ENCODE measurements around the gene TP53RK. TPM values are rescaled to one million over a fixed set of nuclear protein-coding genes. Genes with fewer than 3 reads are reported as not detected.

TP53RK gene
- total and polyA plus RNA-seq, 2 of the 13 experiments (the other 11 are each of a cell fraction or from before 2014, with no cell fraction given) = 12.9 to 25.5 TPM

DNA sequence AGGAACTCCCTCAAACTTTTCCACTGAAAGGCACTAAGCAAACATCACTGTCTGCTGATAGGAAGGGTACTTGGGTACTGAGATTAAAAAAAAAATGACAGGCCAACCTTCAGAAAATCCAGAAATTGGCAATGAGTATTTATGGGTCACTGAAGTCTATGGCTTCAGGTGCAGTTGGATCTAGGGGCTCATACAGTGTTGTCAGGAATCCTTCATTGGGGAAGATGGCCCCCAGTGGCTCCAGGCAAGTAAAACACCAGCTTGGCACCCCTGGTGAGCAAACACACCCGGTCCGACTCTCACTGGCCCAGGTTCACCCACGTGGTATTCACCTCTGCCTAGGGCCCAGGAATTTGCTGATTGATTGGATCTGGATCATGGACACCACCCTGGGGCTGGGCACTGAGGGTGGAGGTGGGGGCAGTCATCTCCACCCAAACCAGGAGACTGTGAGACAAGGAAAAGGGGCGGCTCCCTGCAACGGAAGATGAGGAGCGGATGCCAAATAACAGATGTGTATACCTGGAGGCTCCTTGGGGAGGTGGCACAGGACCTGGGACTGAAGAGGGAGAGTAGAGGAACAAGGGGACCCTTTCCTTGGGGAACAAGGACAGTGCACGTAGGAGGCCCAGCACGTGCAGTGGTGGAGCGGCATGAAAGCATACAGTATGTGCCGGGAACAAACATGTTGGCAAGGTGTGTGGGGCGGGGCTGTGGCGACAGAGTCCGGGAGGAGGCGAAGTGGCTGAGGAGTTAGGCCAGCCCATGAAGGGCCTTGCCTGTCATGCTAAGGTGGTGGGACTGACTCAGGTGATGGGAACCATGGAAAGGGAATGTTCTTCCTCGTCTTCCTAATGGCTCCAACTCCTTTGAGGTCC, 25.0 kb upstream of the TP53RK start:
- H3K27me3 ChIP-seq (ENCODE audit: control insufficient read depth in 1 of 2, insufficient read depth in 2 of 2, low read length in 2 of 2) = no peaks in the 10 kb centered on the region; a peak in 1 of 5 replicates
- peaks cover 8% of the 10 kb centered on the region for H3K79me2 ChIP-seq (ENCODE audit: insufficient read depth, low read length)
- no peak for FAIRE-seq
- ChIA-PET POLR2A (no interaction called here), CTCF (ENCODE audit: low intra/inter-chr PET ratio, low total read pairs) (no interaction called here)
- peaks cover 62% of the 10 kb centered on the region for H3K4me1 ChIP-seq (ENCODE audit: insufficient read depth, low read length)
- in situ Hi-C loops (cut with HindIII; ENCODE audit: extremely low pct_ligation_motif_present, low pct_unique_long_range_greater_than_20kb) = no loop called here
- no peak for ATAC-seq
- H3K4me3 ChIP-seq (replicated peaks in 1 of 3; ENCODE audit: insufficient read depth in 1 of 3, low read depth in 2 of 3, low read length in 3 of 3) = no peak overlapping the region
- no peak overlapping the region for H3K4me2 ChIP-seq (ENCODE audit: low read depth, low read length)
- BruUV-seq (replicated peaks) = no TSS peak
- H2AFZ ChIP-seq (ENCODE audit: low read length) = no peak overlapping the region
- intact Hi-C loops (cut with micrococcal nuclease; ENCODE audit: unreplicated experiment) = no loop called here
- no peak overlapping the region for H3K9ac ChIP-seq (ENCODE audit: insufficient read depth, low read depth, low read length)
- WGBS (ENCODE audit: low lambda C conversion rate) = 82% methylated on average over 15 of the region's 15 CpGs
- H3K9me3 ChIP-seq (ENCODE audit: low read length) = no peaks in the 10 kb centered on the region
- DNase-seq (ENCODE audit: low spot score) = no peak
- no peak overlapping the region for H3K27ac ChIP-seq (ENCODE audit: extremely low read length, insufficient read depth, low read length)
- H3K36me3 ChIP-seq (replicated peaks in 1 of 2; ENCODE audit: control insufficient read depth in 1 of 2, insufficient read depth in 2 of 2, low read length in 2 of 2) = no peaks in the 10 kb centered on the region; a peak in 1 of 5 replicates
- H4K20me1 ChIP-seq (ENCODE audit: insufficient read depth, low read length) = no peaks in the 10 kb centered on the region
- no peak for TF ChIP-seq MEF2D (CRISPR knock-in tag; IDR thresholded peaks at IDR 0.05)
- TF ChIP-seq HOXA3 (CRISPR knock-in tag; IDR thresholded peaks at IDR 0.05) = no peak
- TF ChIP-seq HOXA7 (CRISPR knock-in tag; IDR thresholded peaks at IDR 0.05) = no peak
- TF ChIP-seq ZNF230 (CRISPR knock-in tag; IDR thresholded peaks at IDR 0.05) = no peak
- no peak for TF ChIP-seq MATR3 (CRISPR knock-in tag; IDR thresholded peaks at IDR 0.05)
- TF ChIP-seq SMC3 (IDR thresholded peaks at IDR 0.05; ENCODE audit: low read length) = no peak
- no peak for TF ChIP-seq ZNF776 (CRISPR knock-in tag; IDR thresholded peaks at IDR 0.05)
- no peak for TF ChIP-seq CENPX (CRISPR knock-in tag; IDR thresholded peaks at IDR 0.05)
- peak; percentile 97 for TF ChIP-seq ZNF329 (CRISPR knock-in tag; IDR thresholded peaks at IDR 0.05; ENCODE audit: low read depth)
- TF ChIP-seq POLR2A (IDR thresholded peaks at IDR 0.05; ENCODE audit: insufficient read depth in 1 of 2, low read depth in 2 of 2, low read length in 2 of 2) = 0 out of 4 replicates have a peak, but pooled peaks of 1 of the 2 experiments have one; percentile 11
- TF ChIP-seq ZBTB20 (CRISPR knock-in tag; IDR thresholded peaks at IDR 0.05; ENCODE audit: borderline replicate concordance, low read depth) = no peak
- no peak for TF ChIP-seq XRCC5 (optimal IDR thresholded peaks at IDR 0.05; ENCODE audit: low read length)
- 0 out of 2 replicates have a peak, but pooled peaks have one; percentile 28 for TF ChIP-seq ZNF891 (CRISPR knock-in tag; IDR thresholded peaks at IDR 0.05)
- no peak for TF ChIP-seq ZNF616 (CRISPR knock-in tag; IDR thresholded peaks at IDR 0.05; ENCODE audit: low read depth)
- no peak for TF ChIP-seq ELF3 (CRISPR knock-in tag; IDR thresholded peaks at IDR 0.05)
- TF ChIP-seq, protein P1, sequence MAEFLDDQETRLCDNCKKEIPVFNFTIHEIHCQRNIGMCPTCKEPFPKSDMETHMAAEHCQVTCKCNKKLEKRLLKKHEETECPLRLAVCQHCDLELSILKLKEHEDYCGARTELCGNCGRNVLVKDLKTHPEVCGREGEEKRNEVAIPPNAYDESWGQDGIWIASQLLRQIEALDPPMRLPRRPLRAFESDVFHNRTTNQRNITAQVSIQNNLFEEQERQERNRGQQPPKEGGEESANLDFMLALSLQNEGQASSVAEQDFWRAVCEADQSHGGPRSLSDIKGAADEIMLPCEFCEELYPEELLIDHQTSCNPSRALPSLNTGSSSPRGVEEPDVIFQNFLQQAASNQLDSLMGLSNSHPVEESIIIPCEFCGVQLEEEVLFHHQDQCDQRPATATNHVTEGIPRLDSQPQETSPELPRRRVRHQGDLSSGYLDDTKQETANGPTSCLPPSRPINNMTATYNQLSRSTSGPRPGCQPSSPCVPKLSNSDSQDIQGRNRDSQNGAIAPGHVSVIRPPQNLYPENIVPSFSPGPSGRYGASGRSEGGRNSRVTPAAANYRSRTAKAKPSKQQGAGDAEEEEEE (CRISPR knock-in tag; IDR thresholded peaks at IDR 0.05; ENCODE audit: borderline replicate concordance) = no peak
- no peak for TF ChIP-seq MIER3 (CRISPR knock-in tag; IDR thresholded peaks at IDR 0.05; ENCODE audit: borderline replicate concordance)
- TF ChIP-seq, protein P2, sequence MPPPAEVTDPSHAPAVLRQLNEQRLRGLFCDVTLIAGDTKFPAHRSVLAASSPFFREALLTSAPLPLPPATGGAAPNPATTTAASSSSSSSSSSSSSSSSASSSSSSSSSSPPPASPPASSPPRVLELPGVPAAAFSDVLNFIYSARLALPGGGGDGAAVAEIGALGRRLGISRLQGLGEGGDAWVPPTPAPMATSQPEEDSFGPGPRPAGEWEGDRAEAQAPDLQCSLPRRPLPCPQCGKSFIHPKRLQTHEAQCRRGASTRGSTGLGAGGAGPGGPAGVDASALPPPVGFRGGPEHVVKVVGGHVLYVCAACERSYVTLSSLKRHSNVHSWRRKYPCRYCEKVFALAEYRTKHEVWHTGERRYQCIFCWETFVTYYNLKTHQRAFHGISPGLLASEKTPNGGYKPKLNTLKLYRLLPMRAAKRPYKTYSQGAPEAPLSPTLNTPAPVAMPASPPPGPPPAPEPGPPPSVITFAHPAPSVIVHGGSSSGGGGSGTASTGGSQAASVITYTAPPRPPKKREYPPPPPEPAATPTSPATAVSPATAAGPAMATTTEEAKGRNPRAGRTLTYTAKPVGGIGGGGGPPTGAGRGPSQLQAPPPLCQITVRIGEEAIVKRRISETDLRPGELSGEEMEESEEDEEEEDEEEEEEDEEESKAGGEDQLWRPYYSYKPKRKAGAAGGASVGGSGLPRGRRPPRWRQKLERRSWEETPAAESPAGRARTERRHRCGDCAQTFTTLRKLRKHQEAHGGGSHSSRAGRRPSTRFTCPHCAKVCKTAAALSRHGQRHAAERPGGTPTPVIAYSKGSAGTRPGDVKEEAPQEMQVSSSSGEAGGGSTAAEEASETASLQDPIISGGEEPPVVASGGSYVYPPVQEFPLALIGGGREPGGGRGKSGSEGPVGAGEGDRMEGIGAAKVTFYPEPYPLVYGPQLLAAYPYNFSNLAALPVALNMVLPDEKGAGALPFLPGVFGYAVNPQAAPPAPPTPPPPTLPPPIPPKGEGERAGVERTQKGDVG (CRISPR knock-in tag; IDR thresholded peaks at IDR 0.05; ENCODE audit: borderline replicate concordance) = no peak
- TF ChIP-seq ZNF296 (CRISPR knock-in tag; conservative IDR thresholded peaks at IDR 0.05) = 0 out of 2 replicates have a peak, but pooled peaks have one; percentile 27
- no peak for TF ChIP-seq CCAR2 (optimal IDR thresholded peaks at IDR 0.05; ENCODE audit: low read depth, low read length)

Data from HepG2 (cell line).